Measurements from ENCODE around the gene TSHZ2.
"Not testable (repeated sequence)": the region's sequence is repeated elsewhere in the genome, so short reads cannot be mapped to it uniquely, and the experiment has no call there.

Gene TSHZ2

DNA sequence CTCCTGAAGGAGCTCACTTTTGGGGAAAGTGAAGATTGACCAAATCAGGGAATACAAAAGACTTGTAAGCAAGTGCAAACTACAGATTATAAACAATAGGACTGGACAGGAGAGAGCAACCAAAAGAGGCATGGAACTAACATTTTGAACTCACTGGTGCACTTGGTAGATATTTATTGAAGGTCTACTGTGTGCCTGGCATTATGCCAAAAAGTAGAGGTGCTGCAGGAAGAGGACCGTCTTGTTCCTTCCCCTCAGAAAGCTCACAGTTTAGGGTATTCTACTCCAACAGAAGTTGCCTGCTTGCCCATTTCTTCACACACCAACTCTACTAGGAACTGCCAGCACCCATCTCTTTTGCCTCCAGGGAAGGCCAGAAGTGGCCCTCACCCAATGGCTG lies 10.0 kb upstream of the TSHZ2 start:
- no peak for DNase-seq

GRCh38 chr20:52963131-52963530 lies 9.0 kb upstream of the TSHZ2 start:
- DNase-seq: no peak

- DNase-seq: no peak
These were observed 8.0 kb upstream of the TSHZ2 start for GRCh38 chr20:52964131-52964530.

- no peak for DNase-seq
These were observed 6.8 kb upstream of the TSHZ2 start for GRCh38 chr20:52965380-52965779.

GRCh38 chr20:52965819-52966218 lies 6.3 kb upstream of the TSHZ2 start:
- no peak for DNase-seq

- not testable (repeated sequence) for DNase-seq
These were observed 5.6 kb upstream of the TSHZ2 start for GRCh38 chr20:52966543-52966942.

- no peak for DNase-seq
These were observed 514 bp upstream of the TSHZ2 start for GRCh38 chr20:52971498-52972189.

GRCh38 chr20:52972965-52973819 lies 1.0 kb downstream of the TSHZ2 start:
- no peak for DNase-seq

DNA sequence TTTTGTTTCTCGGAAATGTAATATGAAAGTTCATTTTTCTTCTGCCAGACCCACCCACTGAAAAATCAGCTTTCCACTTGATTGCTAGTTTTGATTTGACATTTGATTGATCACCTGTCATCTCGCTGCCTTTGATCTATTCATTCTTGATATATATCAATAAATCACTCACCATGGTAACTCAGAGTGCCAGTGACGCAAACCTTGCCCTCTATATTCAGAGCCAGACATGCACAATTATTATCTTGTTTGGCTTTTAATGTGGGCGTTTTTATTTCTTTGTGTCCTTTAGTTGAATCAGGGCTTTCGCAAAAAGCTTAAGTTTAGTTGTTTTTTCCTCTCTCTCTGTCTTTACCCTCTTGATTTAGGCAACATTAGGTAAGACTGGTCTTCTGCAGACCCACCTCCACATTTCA lies 2.0 kb downstream of the TSHZ2 start:
- no peak for DNase-seq

DNA sequence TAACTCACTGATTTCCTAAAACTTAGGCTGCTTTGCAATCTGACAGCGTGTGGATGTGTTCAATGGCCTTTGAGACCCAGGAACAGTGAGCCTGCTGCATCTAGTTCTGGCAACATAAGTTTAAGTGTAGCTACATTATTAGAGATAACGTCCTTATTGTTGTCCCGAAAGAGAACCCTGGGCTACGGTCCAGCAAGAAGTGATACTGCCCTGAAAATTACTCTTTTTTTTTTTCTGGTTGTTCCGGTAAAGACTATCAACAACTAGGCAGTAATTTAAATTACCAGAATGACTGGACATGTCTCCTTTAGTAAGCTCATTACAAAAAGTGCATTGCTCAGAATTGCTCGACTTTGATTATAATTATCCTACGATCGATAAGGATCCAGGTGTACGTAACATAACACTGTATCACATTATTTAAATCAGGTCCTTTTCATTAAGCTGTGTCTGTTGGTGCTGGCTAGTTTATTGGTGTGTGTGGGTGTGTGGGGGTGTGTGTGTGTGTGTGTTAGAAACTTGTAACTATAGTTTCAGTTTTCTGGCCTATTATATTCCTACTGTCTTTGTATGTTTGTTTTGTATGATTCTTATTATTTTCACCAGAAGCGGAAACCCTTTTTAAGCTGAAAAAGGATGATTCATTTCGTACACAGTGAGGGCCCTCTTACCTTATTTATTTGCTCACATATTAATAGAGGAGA lies 3.0 kb downstream of the TSHZ2 start:
- DNase-seq: no peak

- no peak for DNase-seq
These were observed 3.8 kb downstream of the TSHZ2 start for GRCh38 chr20:52975803-52976531.

DNA sequence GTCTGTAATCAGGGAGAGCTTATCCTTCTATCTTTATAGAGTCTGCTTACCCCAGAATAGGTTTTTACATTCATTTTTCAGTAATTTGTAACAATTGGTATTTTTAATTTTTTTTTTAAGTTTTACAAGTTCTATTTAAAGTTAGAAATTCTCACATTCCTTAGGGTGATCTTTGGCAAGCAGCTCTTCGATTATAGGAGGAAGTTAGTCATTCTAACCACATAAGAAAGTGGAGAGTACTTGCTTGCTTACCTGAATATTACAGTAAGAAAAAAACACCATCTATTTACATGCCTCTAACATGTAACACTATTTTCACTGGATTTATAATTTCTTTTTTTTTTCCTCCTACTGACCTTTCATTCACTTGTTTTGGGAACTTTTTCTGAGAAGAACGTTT lies 6.7 kb downstream of the TSHZ2 start:
- DNase-seq: no peak

- no peak for DNase-seq
These were observed 8.9 kb downstream of the TSHZ2 start for GRCh38 chr20:52981051-52981450.

DNA sequence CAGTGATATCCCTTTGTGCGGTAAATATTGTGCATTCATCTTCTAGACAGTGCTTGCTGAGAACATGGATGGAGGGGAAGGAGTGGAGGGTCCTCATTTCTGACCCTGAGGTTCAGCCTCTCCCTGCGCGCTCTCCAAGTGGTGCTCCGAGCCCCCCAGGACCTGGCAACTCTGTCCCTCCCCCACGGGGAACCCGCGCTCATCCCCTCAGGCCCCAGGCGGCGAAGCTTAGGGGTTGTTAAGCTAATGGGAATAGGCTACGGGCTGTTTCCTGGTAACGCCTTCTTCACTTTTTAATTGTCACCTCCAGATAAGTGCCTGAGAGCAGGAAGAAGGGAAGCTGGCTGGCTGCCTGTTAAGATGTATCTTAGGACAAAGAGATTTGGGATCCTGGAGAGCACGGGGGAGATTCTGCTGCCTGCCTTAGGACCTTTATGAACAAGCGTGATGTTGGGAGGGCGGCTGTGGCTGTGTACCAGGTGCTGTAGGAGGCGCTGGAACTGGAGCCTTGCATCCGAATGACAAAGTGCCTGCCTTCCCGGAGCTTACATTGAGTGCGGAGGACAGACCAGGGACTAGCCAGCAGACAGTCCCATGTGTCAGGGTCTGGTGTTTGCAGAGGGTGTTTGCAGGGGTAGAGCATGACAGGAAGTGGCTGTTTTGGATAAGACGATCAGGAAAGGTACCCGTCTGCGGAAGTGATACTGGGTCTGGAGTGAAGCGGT lies 11.7 kb downstream of the TSHZ2 start:
- no peak for DNase-seq

- DNase-seq: no peak
These were observed 12.3 kb downstream of the TSHZ2 start for GRCh38 chr20:52984451-52984810.

DNA sequence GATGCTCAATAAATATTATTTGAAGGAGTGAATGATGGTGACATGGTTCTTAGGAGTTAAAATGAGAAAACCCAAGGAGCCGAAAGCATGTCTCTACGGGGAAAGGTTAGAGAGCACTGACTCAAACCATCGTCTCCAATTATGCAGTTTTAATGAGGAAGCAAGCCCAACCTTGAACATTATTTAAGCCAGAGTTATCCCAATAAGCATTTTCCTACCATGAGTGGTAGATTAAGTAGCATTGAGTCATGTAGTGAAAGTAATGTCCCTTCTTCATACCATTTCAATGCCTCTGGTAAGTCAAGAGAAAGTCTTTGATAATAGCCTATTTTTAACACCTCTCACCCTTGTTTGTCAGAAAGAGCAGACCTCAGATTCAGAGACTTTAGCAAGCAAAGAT lies 13.5 kb downstream of the TSHZ2 start:
- no peak for DNase-seq

DNA sequence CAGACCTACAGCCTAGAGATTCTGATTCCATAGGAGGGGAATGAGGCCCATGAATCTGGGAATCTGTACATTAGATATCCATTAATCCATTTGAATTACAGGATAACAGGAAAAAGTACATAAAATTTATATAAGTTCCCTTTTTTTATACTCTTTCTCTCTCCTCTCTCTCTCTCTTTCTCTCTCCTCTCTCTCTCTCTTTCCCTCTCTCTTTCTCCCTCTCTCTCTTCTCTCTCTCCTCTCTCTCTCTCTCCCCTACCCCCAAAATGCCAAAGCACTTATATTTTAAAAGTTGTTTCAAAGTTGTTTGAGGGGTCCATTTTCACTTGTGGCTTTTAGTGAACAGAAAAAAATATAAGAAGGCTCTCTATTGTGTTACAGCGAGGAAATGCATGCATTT lies 15.1 kb downstream of the TSHZ2 start:
- no peak for DNase-seq

DNA sequence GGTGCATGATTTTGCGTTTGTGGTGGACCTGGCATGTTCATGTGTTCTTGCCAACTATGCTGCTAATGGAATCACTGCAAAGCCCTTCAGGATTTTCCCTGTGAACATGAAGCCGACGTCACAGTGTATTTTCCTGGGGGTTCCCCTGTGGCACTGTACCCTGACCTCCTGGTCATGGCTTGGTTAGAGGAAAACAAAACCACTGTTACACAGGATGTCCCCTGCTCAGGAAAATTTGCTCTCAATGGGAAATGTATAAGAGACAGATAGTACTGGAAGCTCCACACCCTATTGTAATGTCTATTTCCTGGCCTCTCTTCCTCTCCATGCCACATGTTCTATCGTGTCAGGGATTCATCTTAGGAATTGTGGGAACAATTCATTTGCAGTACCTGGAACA lies 19.7 kb downstream of the TSHZ2 start:
- DNase-seq: no peak

GRCh38 chr20:52992632-52993031 lies 20.5 kb downstream of the TSHZ2 start:
- DNase-seq: no peak

DNA sequence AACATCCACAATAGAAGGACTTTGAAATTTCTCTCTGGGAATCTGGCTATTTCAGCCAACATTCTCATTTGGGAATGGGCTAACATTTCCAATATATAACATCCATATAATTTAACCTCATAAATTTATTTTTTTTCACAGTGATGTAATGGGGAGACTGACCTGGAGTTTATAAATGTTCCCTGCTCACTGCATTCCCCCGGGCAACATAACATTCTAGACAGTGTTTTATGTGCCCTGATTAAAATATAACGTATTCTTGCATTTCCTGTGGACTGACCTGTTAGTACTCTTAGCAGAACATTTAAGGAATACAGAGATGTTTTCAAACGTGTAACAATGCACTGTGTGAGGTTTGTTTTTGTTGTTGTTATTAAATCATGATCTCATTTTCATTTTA lies 20.9 kb downstream of the TSHZ2 start:
- DNase-seq: no peak

- DNase-seq: no peak
These were observed 22.2 kb downstream of the TSHZ2 start for GRCh38 chr20:52994184-52994970.

DNA sequence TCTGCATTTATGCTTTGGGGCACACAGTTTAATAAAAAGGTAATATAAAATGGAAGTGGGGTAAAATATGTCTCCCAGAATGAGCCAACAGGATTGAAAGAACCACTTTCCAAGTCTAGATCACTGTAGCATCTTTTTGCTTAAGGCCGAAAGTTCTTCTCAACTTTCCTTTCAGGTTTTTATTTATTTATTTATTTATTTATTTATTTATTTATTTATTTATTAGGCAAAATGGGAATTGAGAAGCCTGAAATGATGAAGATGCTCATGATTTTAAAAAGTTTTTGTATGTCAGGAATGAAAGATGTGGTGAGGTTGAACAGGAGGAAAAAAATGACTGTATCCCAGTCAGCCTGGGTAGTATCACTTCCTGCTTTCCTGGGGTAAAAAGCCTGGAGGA lies 24.0 kb downstream of the TSHZ2 start:
- DNase-seq: no peak
